ENCODE measurements around the gene SCN3A. TPM values are rescaled to one million over a fixed set of nuclear protein-coding genes. Genes with fewer than 3 reads are reported as not detected.

Gene SCN3A
- total RNA-seq, 2 experiments from 2014 or later: 0.07 TPM; not detected in 1

DNA sequence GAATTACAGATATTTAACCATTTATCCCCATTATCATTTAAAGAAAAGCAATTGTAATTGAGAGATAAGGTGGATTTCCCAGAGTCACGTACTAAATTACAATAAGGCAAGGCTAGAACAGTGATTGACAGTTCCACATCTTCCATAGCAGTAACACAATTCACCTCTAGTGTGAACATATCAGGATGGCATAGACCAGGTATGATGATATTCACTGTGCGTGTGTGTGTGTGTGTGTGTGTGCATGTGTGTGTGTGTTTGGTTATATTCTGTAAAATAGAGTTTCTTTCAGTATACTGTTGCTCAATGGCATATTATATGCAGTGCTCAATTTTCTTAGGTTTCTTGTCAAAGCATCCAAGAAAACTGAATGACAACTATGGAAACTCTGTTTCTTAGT, 37.1 kb upstream of the SCN3A start:
- H3K27ac Mint-ChIP-seq: no peak overlapping the region
- no peaks in the 10 kb centered on the region for H3K4me1 Mint-ChIP-seq (ENCODE audit: low read depth)
- H3K27me3 Mint-ChIP-seq: no peaks in the 10 kb centered on the region
- TF ChIP-seq, protein P1, sequence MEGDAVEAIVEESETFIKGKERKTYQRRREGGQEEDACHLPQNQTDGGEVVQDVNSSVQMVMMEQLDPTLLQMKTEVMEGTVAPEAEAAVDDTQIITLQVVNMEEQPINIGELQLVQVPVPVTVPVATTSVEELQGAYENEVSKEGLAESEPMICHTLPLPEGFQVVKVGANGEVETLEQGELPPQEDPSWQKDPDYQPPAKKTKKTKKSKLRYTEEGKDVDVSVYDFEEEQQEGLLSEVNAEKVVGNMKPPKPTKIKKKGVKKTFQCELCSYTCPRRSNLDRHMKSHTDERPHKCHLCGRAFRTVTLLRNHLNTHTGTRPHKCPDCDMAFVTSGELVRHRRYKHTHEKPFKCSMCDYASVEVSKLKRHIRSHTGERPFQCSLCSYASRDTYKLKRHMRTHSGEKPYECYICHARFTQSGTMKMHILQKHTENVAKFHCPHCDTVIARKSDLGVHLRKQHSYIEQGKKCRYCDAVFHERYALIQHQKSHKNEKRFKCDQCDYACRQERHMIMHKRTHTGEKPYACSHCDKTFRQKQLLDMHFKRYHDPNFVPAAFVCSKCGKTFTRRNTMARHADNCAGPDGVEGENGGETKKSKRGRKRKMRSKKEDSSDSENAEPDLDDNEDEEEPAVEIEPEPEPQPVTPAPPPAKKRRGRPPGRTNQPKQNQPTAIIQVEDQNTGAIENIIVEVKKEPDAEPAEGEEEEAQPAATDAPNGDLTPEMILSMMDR (IDR thresholded peaks at IDR 0.05): no peak
- ChIA-PET CTCF (no interaction called here), POLR2A (no interaction called here)
- H3K36me3 Mint-ChIP-seq (ENCODE audit: low read depth): no peaks in the 10 kb centered on the region
- DNase-seq: no peak
- H3K4me3 Mint-ChIP-seq: no peak overlapping the region
- no peaks in the 10 kb centered on the region for H3K9me3 Mint-ChIP-seq
- no peak for ATAC-seq
- intact Hi-C loops (cut with micrococcal nuclease): no loop called here

DNA sequence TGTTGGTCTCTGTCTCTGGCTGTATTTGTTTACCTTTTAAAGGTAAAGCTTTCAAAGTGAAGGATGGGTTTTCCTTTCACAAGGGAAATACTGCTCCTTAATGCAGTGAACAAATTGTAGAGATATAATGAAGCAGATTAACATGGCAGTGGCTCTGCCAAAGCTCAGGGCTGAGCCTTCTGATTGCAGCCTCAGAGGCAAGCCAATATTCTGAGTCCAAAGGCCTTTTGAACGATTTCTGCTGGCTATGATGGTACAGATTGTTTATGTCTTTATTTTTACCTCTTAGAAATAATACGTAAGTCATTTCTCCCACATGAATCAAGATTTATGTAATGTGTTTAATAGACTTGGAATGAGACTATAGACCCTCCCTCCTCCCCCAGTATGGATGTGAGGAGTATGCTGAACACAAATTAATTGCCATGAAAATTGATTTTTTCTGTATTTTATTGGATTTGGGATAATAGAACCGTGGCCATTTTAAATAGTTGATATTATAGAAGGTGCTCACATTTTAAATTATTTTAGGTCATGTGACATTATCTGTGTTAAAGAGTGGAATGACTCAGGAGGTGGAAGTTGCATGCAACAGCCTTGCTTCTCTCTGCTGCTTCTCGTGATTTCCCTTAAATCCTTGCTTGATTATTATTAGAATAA, 36.1 kb upstream of the SCN3A start:
- DNase-seq (no peak), ATAC-seq (no peak)
- TF ChIP-seq, protein P1 (IDR thresholded peaks at IDR 0.05): no peak
- ChIA-PET POLR2A (no interaction called here), CTCF (interaction anchor here (0.9 to 1.7 kb wide), 8 partner anchors 10 to 78 kb away, joined by 3 to 10 read pairs (median 4); no protein-coding TSS in a partner anchor)
- Mint-ChIP-seq H3K27me3 (no peaks in the 10 kb centered on the region), H3K36me3 (ENCODE audit: low read depth) (no peaks in the 10 kb centered on the region), H3K27ac (no peak overlapping the region), H3K4me1 (ENCODE audit: low read depth) (no peaks in the 10 kb centered on the region), H3K9me3 (no peaks in the 10 kb centered on the region), H3K4me3 (no peak overlapping the region)
- intact Hi-C loops (cut with micrococcal nuclease): no loop called here

DNA sequence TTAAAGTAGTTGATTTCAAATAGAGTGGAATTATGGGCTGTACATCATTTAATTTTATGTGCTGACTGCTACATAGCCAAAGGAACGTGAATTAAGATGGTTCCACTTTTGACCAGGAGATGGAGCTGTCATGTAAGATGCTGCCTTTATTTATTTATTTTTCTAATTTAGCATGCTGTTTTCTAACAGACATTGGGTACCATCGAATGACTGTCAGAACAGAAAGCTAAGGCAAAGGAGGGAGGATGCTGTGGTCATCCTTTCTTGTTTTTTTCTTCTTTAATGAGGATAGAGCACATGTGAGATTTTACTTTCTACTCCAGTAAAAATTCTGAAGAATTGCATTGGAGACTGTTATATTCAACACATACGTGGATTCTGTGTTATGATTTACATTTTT, 35.4 kb upstream of the SCN3A start, which contains the start of gene SCN2A:
TSS of gene SCN2A (plus strand) at position 185 of the 400 bp plus-strand sequence. CDS start 56,410 bp downstream, outside the sequence.
- Mint-ChIP-seq H3K4me1 (ENCODE audit: low read depth) (no peaks in the 10 kb centered on the region), H3K27me3 (no peaks in the 10 kb centered on the region), H3K9me3 (no peaks in the 10 kb centered on the region), H3K36me3 (ENCODE audit: low read depth) (no peaks in the 10 kb centered on the region), H3K27ac (no peak within 1 kb of the TSS), H3K4me3 (no peak within 1 kb of the TSS)
- DNase-seq (no peak), ATAC-seq (no peak)
- ChIA-PET CTCF (interaction anchor here (0.8 to 1.7 kb wide), 11 partner anchors 10 to 180 kb away, joined by 3 to 10 read pairs (median 3); no protein-coding TSS in a partner anchor), POLR2A (no interaction called here)
- TF ChIP-seq, protein P1 (IDR thresholded peaks at IDR 0.05): peak; percentile 67
- intact Hi-C loops (cut with micrococcal nuclease): no loop called here

DNA sequence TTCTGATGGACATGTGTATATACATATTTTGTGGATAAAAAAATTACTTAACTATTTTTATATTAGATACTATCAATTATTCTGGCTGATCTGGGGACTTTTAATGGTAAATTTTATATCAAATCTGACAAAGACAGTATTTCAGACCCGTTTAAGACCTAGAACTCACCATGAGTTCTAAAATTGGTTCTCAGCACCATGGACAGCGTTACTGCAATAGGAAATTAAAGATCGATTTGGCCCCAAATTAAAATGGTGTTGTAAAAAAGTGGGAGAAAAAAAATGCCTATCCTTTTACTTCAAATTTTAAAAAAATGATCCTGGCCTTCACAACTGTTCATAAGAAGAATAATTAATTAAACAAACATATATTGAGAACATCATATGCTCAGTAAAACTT, 34.4 kb upstream of the SCN3A start:
- DNase-seq (no peak), ATAC-seq (no peak)
- ChIA-PET POLR2A (no interaction called here), CTCF (interaction anchor here (0.8 to 1.7 kb wide), 7 partner anchors 11 to 181 kb away, joined by 3 to 10 read pairs (median 3); no protein-coding TSS in a partner anchor)
- no peaks in the 10 kb centered on the region for H3K36me3 Mint-ChIP-seq (ENCODE audit: low read depth)
- no peaks in the 10 kb centered on the region for H3K9me3 Mint-ChIP-seq
- intact Hi-C loops (cut with micrococcal nuclease): no loop called here
- TF ChIP-seq, protein P1 (IDR thresholded peaks at IDR 0.05): no peak
- no peaks in the 10 kb centered on the region for H3K27me3 Mint-ChIP-seq
- no peak overlapping the region for H3K27ac Mint-ChIP-seq
- no peak overlapping the region for H3K4me3 Mint-ChIP-seq
- no peaks in the 10 kb centered on the region for H3K4me1 Mint-ChIP-seq (ENCODE audit: low read depth)

DNA sequence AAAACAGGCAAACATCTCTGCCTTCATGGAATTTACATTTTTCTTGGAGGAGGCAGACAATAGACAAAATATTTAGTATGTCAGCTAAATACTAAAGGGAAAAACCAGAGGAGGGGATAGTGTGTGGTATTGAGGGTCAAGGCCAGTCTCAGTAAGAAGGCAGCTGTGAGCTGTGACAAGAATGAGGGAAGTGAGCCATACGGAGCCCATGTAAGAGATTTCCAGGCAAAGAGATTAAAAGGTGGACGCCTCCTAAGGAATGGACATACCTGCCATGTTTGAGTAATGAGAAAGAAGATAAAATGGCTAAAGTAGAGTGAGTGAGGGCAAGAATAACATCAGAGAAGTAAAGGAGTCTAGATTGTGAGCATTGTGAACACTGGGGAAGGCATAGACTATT, 33.2 kb upstream of the SCN3A start:
- Mint-ChIP-seq H3K27me3 (no peaks in the 10 kb centered on the region), H3K4me1 (ENCODE audit: low read depth) (no peaks in the 10 kb centered on the region), H3K9me3 (no peaks in the 10 kb centered on the region), H3K27ac (no peak overlapping the region), H3K4me3 (no peak overlapping the region), H3K36me3 (ENCODE audit: low read depth) (no peaks in the 10 kb centered on the region)
- TF ChIP-seq, protein P1 (IDR thresholded peaks at IDR 0.05): no peak
- intact Hi-C loops (cut with micrococcal nuclease): no loop called here
- DNase-seq: no peak
- POLR2A ChIA-PET: no interaction called here
- CTCF ChIA-PET: interaction anchor here (1.1 kb wide), 1 partner anchor 165 kb away, joined by 3 read pairs; no protein-coding TSS in a partner anchor
- ATAC-seq: no peak
